Testis (tissue), 2 donors: ENCODE results near the gene KCNG2.

Source experiments
- POLR2A ChIP-seq: fragments of 450-650 bp; IDR thresholded peaks from one replicate; pipeline ENCODE4 v1.6.1; 2017; ENCODE audit warnings: antibody characterized with exemption, mild to moderate bottlenecking, moderate library complexity
- TF ChIP-seq, protein P1 (sequence below), 3 experiments: fragments of 450-650 bp in 2 of 3; fragments of 200-600 bp in 1 of 3; sonication (generic) in 1 of 3; IDR thresholded peaks; one replicate each; pipeline ENCODE4 v1.5.1; 2016 to 2019; ENCODE audit warnings: antibody characterized with exemption in 3 of 3, mild to moderate bottlenecking in 2 of 3, moderate library complexity in 1 of 3

GRCh38 chr18:79876497-79876896, 78.8 kb downstream of the KCNG2 start:
- TF ChIP-seq, protein P1, sequence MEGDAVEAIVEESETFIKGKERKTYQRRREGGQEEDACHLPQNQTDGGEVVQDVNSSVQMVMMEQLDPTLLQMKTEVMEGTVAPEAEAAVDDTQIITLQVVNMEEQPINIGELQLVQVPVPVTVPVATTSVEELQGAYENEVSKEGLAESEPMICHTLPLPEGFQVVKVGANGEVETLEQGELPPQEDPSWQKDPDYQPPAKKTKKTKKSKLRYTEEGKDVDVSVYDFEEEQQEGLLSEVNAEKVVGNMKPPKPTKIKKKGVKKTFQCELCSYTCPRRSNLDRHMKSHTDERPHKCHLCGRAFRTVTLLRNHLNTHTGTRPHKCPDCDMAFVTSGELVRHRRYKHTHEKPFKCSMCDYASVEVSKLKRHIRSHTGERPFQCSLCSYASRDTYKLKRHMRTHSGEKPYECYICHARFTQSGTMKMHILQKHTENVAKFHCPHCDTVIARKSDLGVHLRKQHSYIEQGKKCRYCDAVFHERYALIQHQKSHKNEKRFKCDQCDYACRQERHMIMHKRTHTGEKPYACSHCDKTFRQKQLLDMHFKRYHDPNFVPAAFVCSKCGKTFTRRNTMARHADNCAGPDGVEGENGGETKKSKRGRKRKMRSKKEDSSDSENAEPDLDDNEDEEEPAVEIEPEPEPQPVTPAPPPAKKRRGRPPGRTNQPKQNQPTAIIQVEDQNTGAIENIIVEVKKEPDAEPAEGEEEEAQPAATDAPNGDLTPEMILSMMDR (IDR thresholded peaks at IDR 0.05): no peak
- no peak for TF ChIP-seq POLR2A
